ENCODE data around the gene ITIH2. TPM values are rescaled to one million over a fixed set of nuclear protein-coding genes. Genes with fewer than 3 reads are reported as not detected.

Gene ITIH2
- total RNA-seq, 2 experiments from 2014 or later: not detected

DNA sequence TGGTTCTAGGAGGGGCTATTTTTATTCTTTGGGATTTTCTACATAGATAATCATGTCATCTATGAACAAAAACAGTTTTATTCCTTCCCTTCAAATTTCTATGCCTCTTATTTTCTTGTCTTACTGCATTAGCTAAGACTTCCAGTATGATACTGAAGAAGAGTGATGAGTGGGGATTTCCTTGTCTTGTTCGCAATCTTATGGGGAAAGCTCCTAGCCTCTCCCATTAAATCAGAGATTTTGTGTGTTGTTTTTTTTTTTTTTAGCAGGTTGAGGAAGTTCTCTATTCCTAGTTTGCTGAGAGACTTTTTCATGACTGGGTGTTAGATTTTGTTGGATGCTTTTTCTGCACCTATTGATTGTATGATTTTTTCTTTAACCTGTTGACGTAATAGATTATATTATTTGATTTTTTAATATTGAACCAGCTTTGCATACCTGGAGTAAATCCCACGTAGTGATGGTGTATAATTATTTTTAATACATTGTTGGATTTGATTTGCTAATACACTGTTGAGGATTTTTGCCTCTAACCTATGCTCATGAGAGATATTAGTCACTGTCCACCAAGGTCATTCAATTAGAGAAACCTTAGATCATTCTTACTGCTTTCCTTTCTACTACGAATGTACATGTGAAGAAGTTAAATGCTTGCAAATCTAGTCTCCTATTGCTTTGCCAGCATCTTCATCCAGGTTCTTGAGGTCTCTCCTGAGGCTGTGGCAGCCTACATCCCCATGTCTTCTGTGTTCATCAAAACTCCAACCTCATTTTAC lies 91.3 kb downstream of the ITIH2 start:
- no peak overlapping the region for H2AFZ ChIP-seq (ENCODE audit: low read length)
- no peaks in the 10 kb centered on the region for H3K9me2 ChIP-seq (ENCODE audit: insufficient read depth, low read length)
- H4K20me1 ChIP-seq (ENCODE audit: insufficient read depth, low read length): peaks cover 50% of the 10 kb centered on the region
- H3K4me2 ChIP-seq (ENCODE audit: low read length): no peak overlapping the region
- H3K4me1 ChIP-seq (ENCODE audit: insufficient read depth, low read length, poor library complexity, severe bottlenecking): peaks cover 10% of the 10 kb centered on the region
- ChIA-PET CTCF (ENCODE audit: unreplicated experiment) (no interaction called here), POLR2A (interaction anchor here (0.7 to 1.7 kb wide), 3 partner anchors 23 to 1426 kb away, joined by 3 read pairs; no protein-coding TSS in a partner anchor)
- H3K4me3 ChIP-seq (ENCODE audit: low read depth, low read length, poor library complexity, severe bottlenecking): no peak overlapping the region
- no peak for TF ChIP-seq CTCF (conservative IDR thresholded peaks at IDR 0.05; ENCODE audit: low read length)
- TF ChIP-seq EZH2phosphoT487 (IDR thresholded peaks at IDR 0.05; ENCODE audit: borderline replicate concordance, low read depth, low read length): no peak
- H3K79me2 ChIP-seq (ENCODE audit: insufficient read depth, low read depth, low read length): peaks cover 77% of the 10 kb centered on the region
- H3K27ac ChIP-seq (ENCODE audit: low read depth, low read length, poor library complexity, severe bottlenecking): no peak overlapping the region
- no TSS peak for BruUV-seq (replicated peaks)
- intact Hi-C loops (cut with micrococcal nuclease; ENCODE audit: unreplicated experiment): no loop called here
- H3K9me3 ChIP-seq (ENCODE audit: low read length): no peaks in the 10 kb centered on the region
- no peak for DNase-seq (ENCODE audit: low spot score)
- peaks cover 93% of the 10 kb centered on the region for H3K36me3 ChIP-seq (ENCODE audit: insufficient read depth, low read length)

DNA sequence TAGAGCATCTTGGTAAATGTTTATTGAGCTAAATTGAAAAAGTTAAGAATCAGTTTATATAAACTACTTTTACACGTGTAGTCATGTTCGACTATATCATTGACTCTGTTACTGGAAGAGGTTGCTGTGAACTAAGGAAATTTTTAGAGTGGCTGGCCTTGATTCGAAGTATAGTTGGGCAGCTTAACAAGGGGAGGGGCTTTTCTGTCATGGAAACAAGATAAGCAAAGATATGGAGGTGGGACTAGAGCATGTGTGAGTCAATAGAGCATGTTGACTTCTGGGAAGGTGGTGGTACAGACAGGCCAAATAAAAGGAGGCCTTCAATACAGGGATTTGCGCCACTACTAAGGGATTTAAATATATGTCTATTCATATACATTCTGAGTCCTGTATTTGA lies 92.5 kb downstream of the ITIH2 start:
- H3K4me2 ChIP-seq (ENCODE audit: low read length): no peak overlapping the region
- no peak for DNase-seq (ENCODE audit: low spot score)
- H2AFZ ChIP-seq (ENCODE audit: low read length): no peak overlapping the region
- peaks cover 65% of the 10 kb centered on the region for H3K79me2 ChIP-seq (ENCODE audit: insufficient read depth, low read depth, low read length)
- BruUV-seq (replicated peaks): no TSS peak
- POLR2A ChIA-PET: no interaction called here
- TF ChIP-seq EZH2phosphoT487 (IDR thresholded peaks at IDR 0.05; ENCODE audit: borderline replicate concordance, low read depth, low read length) (no peak), CTCF (conservative IDR thresholded peaks at IDR 0.05; ENCODE audit: low read length) (no peak)
- H3K9me2 ChIP-seq (ENCODE audit: insufficient read depth, low read length): no peaks in the 10 kb centered on the region
- H3K27ac ChIP-seq (ENCODE audit: low read depth, low read length, poor library complexity, severe bottlenecking): no peak overlapping the region
- peaks cover 4% of the 10 kb centered on the region for H3K4me1 ChIP-seq (ENCODE audit: insufficient read depth, low read length, poor library complexity, severe bottlenecking)
- CTCF ChIA-PET (ENCODE audit: unreplicated experiment): no interaction called here
- no peaks in the 10 kb centered on the region for H3K9me3 ChIP-seq (ENCODE audit: low read length)
- intact Hi-C loops (cut with micrococcal nuclease; ENCODE audit: unreplicated experiment): no loop called here
- H3K4me3 ChIP-seq (ENCODE audit: low read depth, low read length, poor library complexity, severe bottlenecking): no peak overlapping the region
- H4K20me1 ChIP-seq (ENCODE audit: insufficient read depth, low read length): peaks cover 38% of the 10 kb centered on the region
- peaks cover 95% of the 10 kb centered on the region for H3K36me3 ChIP-seq (ENCODE audit: insufficient read depth, low read length)

- ChIA-PET CTCF (ENCODE audit: unreplicated experiment) (interaction anchor here (1.0 kb wide), 1 partner anchor 10 kb away, joined by 4 read pairs; the partner anchor contains the start of genes ATP5F1C and KIN), POLR2A (interaction anchor here (1.0 to 1.4 kb wide), 2 partner anchors 9 to 20 kb away, joined by 3 read pairs; partner anchors contain the start of genes ATP5F1C and TAF3)
- no peak for DNase-seq (ENCODE audit: low spot score)
- TF ChIP-seq CTCF (conservative IDR thresholded peaks at IDR 0.05; ENCODE audit: low read length) (no peak), EZH2phosphoT487 (IDR thresholded peaks at IDR 0.05; ENCODE audit: borderline replicate concordance, low read depth, low read length) (no peak)
- no TSS peak for BruUV-seq (replicated peaks)
- Histone ChIP-seq H3K9me3 (ENCODE audit: low read length) (no peaks in the 10 kb centered on the region), H4K20me1 (ENCODE audit: insufficient read depth, low read length) (peaks cover 30% of the 10 kb centered on the region), H3K79me2 (ENCODE audit: insufficient read depth, low read depth, low read length) (peaks cover 45% of the 10 kb centered on the region), H3K4me1 (ENCODE audit: insufficient read depth, low read length, poor library complexity, severe bottlenecking) (peaks cover 4% of the 10 kb centered on the region), H2AFZ (ENCODE audit: low read length) (no peak overlapping the region), H3K4me2 (ENCODE audit: low read length) (no peak overlapping the region), H3K27ac (ENCODE audit: low read depth, low read length, poor library complexity, severe bottlenecking) (no peak overlapping the region), H3K9me2 (ENCODE audit: insufficient read depth, low read length) (no peaks in the 10 kb centered on the region), H3K4me3 (ENCODE audit: low read depth, low read length, poor library complexity, severe bottlenecking) (no peak overlapping the region), H3K36me3 (ENCODE audit: insufficient read depth, low read length) (peaks cover 95% of the 10 kb centered on the region)
- intact Hi-C loops (cut with micrococcal nuclease; ENCODE audit: unreplicated experiment): no loop called here
These were observed 94.5 kb downstream of the ITIH2 start for GRCh38 chr10:7797582-7797981.

Measured in OCI-LY7 (cell line).